Fibroblast of gingiva (primary cell): ENCODE data around the gene RIPPLY1.

ENCODE experiments used
- DNase-seq: peaks from one replicate; pipeline ENCODE4 v3.0.0-alpha.2; 2011; ENCODE audit warnings: low read depth

RIPPLY1 gene

GRCh38 chrX:106906361-106906760 is 3.2 kb upstream of the RIPPLY1 start:
- no peak for DNase-seq

GRCh38 chrX:106905064-106905708 is 2.0 kb upstream of the RIPPLY1 start:
- no peak for DNase-seq

- no peak for DNase-seq
Measured at GRCh38 chrX:106903856-106904528, 851 bp upstream of the RIPPLY1 start.

GRCh38 chrX:106902684-106903083 is 457 bp downstream of the RIPPLY1 start:
- no peak for DNase-seq

GRCh38 chrX:106901781-106902219 is 1.3 kb downstream of the RIPPLY1 start:
- DNase-seq = no peak

- no peak for DNase-seq
Measured at GRCh38 chrX:106901341-106901740, 1.8 kb downstream of the RIPPLY1 start.

- no peak for DNase-seq
Measured at GRCh38 chrX:106899841-106900240, 3.3 kb downstream of the RIPPLY1 start.

GRCh38 chrX:106899276-106899675 is 3.9 kb downstream of the RIPPLY1 start:
- no peak for DNase-seq

- DNase-seq = peak; percentile 38
Measured at GRCh38 chrX:106898462-106898861, 4.7 kb downstream of the RIPPLY1 start.

- peak; percentile 32 for DNase-seq
Measured at GRCh38 chrX:106897259-106897658, 5.9 kb downstream of the RIPPLY1 start.

GRCh38 chrX:106894978-106895452 is 8.1 kb downstream of the RIPPLY1 start:
- DNase-seq = peak; percentile 40

- DNase-seq = peak; percentile 66
Measured at GRCh38 chrX:106894392-106894909, 8.7 kb downstream of the RIPPLY1 start.

- DNase-seq = peak; percentile 13
Measured at GRCh38 chrX:106891762-106892460, 11.2 kb downstream of the RIPPLY1 start.

GRCh38 chrX:106889468-106889867 is 13.7 kb downstream of the RIPPLY1 start:
- DNase-seq = no peak

- peak; percentile 63 for DNase-seq
Measured at GRCh38 chrX:106875151-106875550, 28.0 kb downstream of the RIPPLY1 start.

GRCh38 chrX:106874075-106874474 is 29.1 kb downstream of the RIPPLY1 start:
- peak; percentile 9 for DNase-seq

- peak; percentile 50 for DNase-seq
Measured at GRCh38 chrX:106872796-106873195, 30.3 kb downstream of the RIPPLY1 start.

GRCh38 chrX:106863697-106864096 is 39.4 kb downstream of the RIPPLY1 start:
- DNase-seq = no peak

- no peak for DNase-seq
Measured at GRCh38 chrX:106862972-106863688, 40.0 kb downstream of the RIPPLY1 start.
